Measurements from ENCODE around the gene KIAA1191. TPM values are rescaled to one million over a fixed set of nuclear protein-coding genes. Genes with fewer than 3 reads are reported as not detected.

KIAA1191 gene
- total and polyA plus RNA-seq, 9 of the 15 experiments (the other 6 are each of a cell fraction or from before 2014, with no cell fraction given) = 31.0 to 80.2 (median 45.7) TPM

GRCh38 chr5:176361437-176362232, at the start of gene KIAA1191 (continued):
- TF ChIP-seq BHLHE40 (IDR thresholded peaks at IDR 0.05; ENCODE audit: low read length) = no peak
- TF ChIP-seq ARHGAP35 (IDR thresholded peaks at IDR 0.05; ENCODE audit: partially characterized antibody) = peak; percentile 91
- TF ChIP-seq USF2 (CRISPR knock-in tag; IDR thresholded peaks at IDR 0.05) = no peak
- no peak for TF ChIP-seq MTA2 (IDR thresholded peaks at IDR 0.05; ENCODE audit: low read depth)
- TF ChIP-seq FOXA3 (CRISPR knock-in tag; conservative IDR thresholded peaks at IDR 0.05 in 1 of 2, IDR thresholded peaks at IDR 0.05 in 1 of 2) = 0 out of 4 replicates have a peak, but pooled peaks of 1 of the 2 experiments have one; percentile 62
- TF ChIP-seq ZEB2 (IDR thresholded peaks at IDR 0.05) = no peak
- TF ChIP-seq ELF2 (CRISPR knock-in tag; IDR thresholded peaks at IDR 0.05) = no peak
- TF ChIP-seq E2F1 (CRISPR knock-in tag; IDR thresholded peaks at IDR 0.05) = no peak
- peak; percentile 71; the same call in 1 of the 2 replicates for TF ChIP-seq MYNN (IDR thresholded peaks at IDR 0.05)
- no peak for TF ChIP-seq MYNN (CRISPR knock-in tag; IDR thresholded peaks at IDR 0.05)
- TF ChIP-seq NELFE (IDR thresholded peaks at IDR 0.05; ENCODE audit: insufficient read depth, insufficient read length) = peak; percentile 62
- no peak for TF ChIP-seq PHF20 (IDR thresholded peaks at IDR 0.05; ENCODE audit: partially characterized antibody)
- peak; percentile 54 for TF ChIP-seq EGR1 (conservative IDR thresholded peaks at IDR 0.05)
- no peak for TF ChIP-seq CHD1 (IDR thresholded peaks at IDR 0.05; ENCODE audit: low read length)
- peak; percentile 71; the same call in 1 of the 2 replicates for TF ChIP-seq LCOR (CRISPR knock-in tag; IDR thresholded peaks at IDR 0.05)
- peak; percentile 64; the same call in 1 of the 2 replicates for TF ChIP-seq ATF7 (IDR thresholded peaks at IDR 0.05)
- TF ChIP-seq ARID4B (CRISPR knock-in tag; IDR thresholded peaks at IDR 0.05) = peak; percentile 94
- peak; percentile 99 for TF ChIP-seq HLTF (IDR thresholded peaks at IDR 0.05)
- TF ChIP-seq SP1 (CRISPR knock-in tag; IDR thresholded peaks at IDR 0.05) = peak; percentile 95
- peak; percentile 68; the same call in 1 of the 2 replicates for TF ChIP-seq DIDO1 (tag; IDR thresholded peaks at IDR 0.05; ENCODE audit: low read depth)
- peak; percentile 99 for TF ChIP-seq RBFOX2 (IDR thresholded peaks at IDR 0.05; ENCODE audit: low read depth, low read length)
- no peak for TF ChIP-seq ARID2 (IDR thresholded peaks at IDR 0.05)
- TF ChIP-seq MYC (IDR thresholded peaks at IDR 0.05; ENCODE audit: low read depth, low read length) = 0 out of 2 replicates have a peak, but pooled peaks have one; percentile 36
- TF ChIP-seq MYC (CRISPR knock-in tag; IDR thresholded peaks at IDR 0.05; ENCODE audit: borderline replicate concordance, low read depth) = 0 out of 2 replicates have a peak, but pooled peaks have one; percentile 38
- TF ChIP-seq HNRNPK (IDR thresholded peaks at IDR 0.05; ENCODE audit: low read depth, low read length, poor library complexity, severe bottlenecking) = no peak
